AG04450 (cell line): ENCODE measurements around the gene MTCH1. TPM values are rescaled to one million over a fixed set of nuclear protein-coding genes. Genes with fewer than 3 reads are reported as not detected.

Experiments
- CTCF ChIA-PET: fragments of 300-600, 350-600 bp; formaldehyde crosslinking; extraction: SDS; loops from one replicate; lab custom pipeline; 2022; ENCODE audit warnings: antibody characterized with exemption, inconsistent platforms; lab: Charles Lee
- POLR2A ChIA-PET: fragments of 350-600 bp; formaldehyde crosslinking; extraction: SDS; loops from one replicate; lab custom pipeline; 2021; ENCODE audit warnings: antibody characterized with exemption, inconsistent platforms; lab: Yijun Ruan, JAX
- DNase-seq: peaks from one replicate; pipeline ENCODE4 v3.0.0-alpha.2; 2011; ENCODE audit warnings: low read depth, low spot score
- H3K27ac ChIP-seq: one replicate; pipeline ENCODE4 v1.5.1; 2012; ENCODE audit warnings: low read depth, low read length, control low read depth
- H3K27me3 ChIP-seq: one replicate; pipeline ENCODE4 v1.6.0; 2012; ENCODE audit warnings: low read length; ENCODE audit not compliant: control insufficient read depth, insufficient read depth
- H3K4me3 ChIP-seq: 2 replicates; pipeline ENCODE4 v1.5.1; 2011; ENCODE audit warnings: mild to moderate bottlenecking, low read depth, low read length, control low read depth
- H3K9me3 ChIP-seq: 2 replicates; pipeline ENCODE4 v1.5.1; 2012; ENCODE audit warnings: low read length; ENCODE audit not compliant: control insufficient read depth, insufficient read depth
- polyA plus RNA-seq: library from polyadenylated mRNA; depleted of rRNA; stranded (reverse); fragments of >200 nt; gene quantifications from 2 replicates; pipeline ENCODE4 v1.2.3, GENCODE V29; 2011
- TF ChIP-seq, protein P1 (sequence below): IDR thresholded peaks from 2 replicates; pipeline ENCODE4 v1.5.1; 2011; ENCODE audit warnings: low read depth, low read length, control low read depth, inconsistent platforms

MTCH1 gene
- polyA plus RNA-seq, 1 experiment: 149 TPM

DNA sequence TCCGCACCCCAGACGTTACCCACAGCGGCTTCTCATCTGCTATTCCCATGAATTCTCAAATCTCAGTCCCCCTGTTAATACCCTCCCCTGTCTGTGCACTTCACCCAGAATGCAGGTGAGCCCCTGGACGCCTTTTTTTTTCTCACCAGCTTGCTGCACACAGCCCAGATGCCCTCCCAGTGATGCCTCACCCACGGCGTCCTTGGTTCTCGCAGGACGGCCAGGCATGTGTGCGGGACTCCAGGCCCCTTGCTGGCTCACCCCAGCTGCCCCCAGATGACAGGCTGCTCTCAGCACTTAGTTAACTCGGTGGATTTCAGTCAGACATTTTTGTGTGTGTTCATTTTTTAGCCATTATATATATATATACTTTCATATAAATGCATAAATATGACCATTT lies 56.8 kb downstream of the MTCH1 start:
- TF ChIP-seq, protein P1, sequence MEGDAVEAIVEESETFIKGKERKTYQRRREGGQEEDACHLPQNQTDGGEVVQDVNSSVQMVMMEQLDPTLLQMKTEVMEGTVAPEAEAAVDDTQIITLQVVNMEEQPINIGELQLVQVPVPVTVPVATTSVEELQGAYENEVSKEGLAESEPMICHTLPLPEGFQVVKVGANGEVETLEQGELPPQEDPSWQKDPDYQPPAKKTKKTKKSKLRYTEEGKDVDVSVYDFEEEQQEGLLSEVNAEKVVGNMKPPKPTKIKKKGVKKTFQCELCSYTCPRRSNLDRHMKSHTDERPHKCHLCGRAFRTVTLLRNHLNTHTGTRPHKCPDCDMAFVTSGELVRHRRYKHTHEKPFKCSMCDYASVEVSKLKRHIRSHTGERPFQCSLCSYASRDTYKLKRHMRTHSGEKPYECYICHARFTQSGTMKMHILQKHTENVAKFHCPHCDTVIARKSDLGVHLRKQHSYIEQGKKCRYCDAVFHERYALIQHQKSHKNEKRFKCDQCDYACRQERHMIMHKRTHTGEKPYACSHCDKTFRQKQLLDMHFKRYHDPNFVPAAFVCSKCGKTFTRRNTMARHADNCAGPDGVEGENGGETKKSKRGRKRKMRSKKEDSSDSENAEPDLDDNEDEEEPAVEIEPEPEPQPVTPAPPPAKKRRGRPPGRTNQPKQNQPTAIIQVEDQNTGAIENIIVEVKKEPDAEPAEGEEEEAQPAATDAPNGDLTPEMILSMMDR: no peak
- Histone ChIP-seq H3K27ac (peak overlapping the region; percentile 31), H3K4me3 (no peak overlapping the region), H3K9me3 (no peaks in the 10 kb centered on the region), H3K27me3 (no peaks in the 10 kb centered on the region)
- ChIA-PET CTCF (no interaction called here), POLR2A (interaction anchor here (0.7 kb wide), 1 partner anchor 57 kb away, joined by 3 read pairs; the partner anchor contains the start of gene MTCH1)
- DNase-seq: no peak

GRCh38 chr6:36928547-36928918 lies 57.5 kb downstream of the MTCH1 start:
- no peaks in the 10 kb centered on the region for H3K27me3 ChIP-seq
- TF ChIP-seq, protein P1: no peak
- H3K9me3 ChIP-seq: no peaks in the 10 kb centered on the region
- POLR2A ChIA-PET: interaction anchor here (0.7 kb wide), 1 partner anchor 58 kb away, joined by 3 read pairs; the partner anchor contains the start of gene MTCH1
- no peak overlapping the region for H3K27ac ChIP-seq
- no peak overlapping the region for H3K4me3 ChIP-seq
- DNase-seq: no peak
- CTCF ChIA-PET: no interaction called here

DNA sequence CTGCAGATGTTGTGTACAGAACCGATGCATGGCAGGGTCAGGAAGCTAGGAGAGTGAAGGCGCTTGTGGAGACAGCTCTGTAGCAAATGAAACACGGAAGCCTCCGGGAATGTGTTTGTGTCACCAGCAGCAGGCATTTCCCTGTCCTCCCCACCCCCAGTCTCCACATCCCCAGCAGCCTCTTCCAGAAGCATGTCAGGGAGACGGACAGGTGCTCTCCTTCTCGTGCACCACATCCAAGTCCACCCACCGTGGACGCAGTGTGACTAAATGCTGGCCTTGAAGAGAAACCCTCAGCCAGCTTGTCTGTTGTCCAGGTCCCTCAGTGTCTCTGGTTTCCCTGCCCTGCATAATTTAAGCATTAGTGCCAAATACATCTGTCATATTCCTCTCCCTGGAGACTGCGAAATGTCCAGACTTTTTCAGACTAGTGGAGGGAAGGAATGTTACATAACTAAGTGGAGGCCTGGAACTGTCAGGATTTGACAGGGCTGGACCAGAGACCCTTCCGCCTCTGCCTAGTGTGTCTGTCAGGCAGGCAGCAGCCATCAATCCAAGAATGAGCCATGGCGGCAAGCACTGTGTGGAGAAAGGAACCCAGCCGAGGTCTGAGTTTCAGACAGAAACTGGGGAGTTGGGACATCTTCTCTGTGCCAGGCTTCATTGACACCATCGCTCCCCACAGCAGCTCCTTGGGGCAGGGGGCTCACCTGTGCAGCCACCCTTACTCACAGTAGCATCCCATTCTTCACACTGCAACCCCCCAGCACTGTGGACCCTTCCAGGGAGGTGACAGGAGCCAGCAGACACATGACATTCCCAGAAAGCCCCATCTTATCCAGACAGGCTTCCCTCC lies 58.1 kb downstream of the MTCH1 start:
- H3K27ac ChIP-seq: no peak overlapping the region
- ChIA-PET CTCF (no interaction called here), POLR2A (interaction anchor here (0.7 to 1.0 kb wide), 2 partner anchors 58 kb away, joined by 3 to 4 read pairs; partner anchors contain the start of gene MTCH1)
- no peaks in the 10 kb centered on the region for H3K27me3 ChIP-seq
- no peak for DNase-seq
- H3K4me3 ChIP-seq: no peak overlapping the region
- TF ChIP-seq, protein P1: no peak
- H3K9me3 ChIP-seq: no peaks in the 10 kb centered on the region

- Histone ChIP-seq H3K9me3 (no peaks in the 10 kb centered on the region), H3K4me3 (no peak overlapping the region), H3K27me3 (no peaks in the 10 kb centered on the region), H3K27ac (no peak overlapping the region)
- DNase-seq: no peak
- ChIA-PET POLR2A (interaction anchor here (0.6 to 1.0 kb wide), 2 partner anchors 59 to 1292 kb away, joined by 4 to 7 read pairs; partner anchors contain the start of gene MTCH1), CTCF (interaction anchor here (1.2 kb wide), 1 partner anchor 42 kb away, joined by 3 read pairs; no protein-coding TSS in a partner anchor)
- TF ChIP-seq, protein P1: no peak
Observed at GRCh38 chr6:36926708-36927513, 59.1 kb downstream of the MTCH1 start.
